Activated T-cell treated with anti-CD3 and anti-CD28 coated beads for 24 hours (primary cell): ENCODE measurements around the gene AVEN.

Experiments
- DNase-seq: peaks from one replicate; pipeline ENCODE4 v3.0.0-alpha.2; 2020; ENCODE audit warnings: low read depth

The AVEN gene

DNA sequence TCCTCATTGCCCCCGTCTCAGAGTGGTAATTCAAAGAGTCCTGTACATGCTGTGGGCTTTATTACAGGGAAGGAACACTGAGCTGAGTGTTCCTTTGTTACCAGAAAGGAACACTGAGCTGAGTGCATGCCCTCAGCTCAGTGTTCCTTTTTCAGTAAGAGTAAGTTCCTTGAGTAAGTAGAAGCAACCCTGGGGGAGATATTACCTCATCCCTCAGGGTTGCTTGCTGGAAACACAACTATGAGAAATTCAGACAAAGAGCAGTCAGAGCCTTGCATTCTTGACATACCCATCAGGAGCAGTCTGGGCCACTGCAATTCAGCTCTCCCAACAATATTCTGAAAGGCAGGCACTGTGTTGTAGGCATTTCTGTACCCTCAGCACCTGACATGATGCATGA, 53.7 kb downstream of the AVEN start:
- DNase-seq = no peak

DNA sequence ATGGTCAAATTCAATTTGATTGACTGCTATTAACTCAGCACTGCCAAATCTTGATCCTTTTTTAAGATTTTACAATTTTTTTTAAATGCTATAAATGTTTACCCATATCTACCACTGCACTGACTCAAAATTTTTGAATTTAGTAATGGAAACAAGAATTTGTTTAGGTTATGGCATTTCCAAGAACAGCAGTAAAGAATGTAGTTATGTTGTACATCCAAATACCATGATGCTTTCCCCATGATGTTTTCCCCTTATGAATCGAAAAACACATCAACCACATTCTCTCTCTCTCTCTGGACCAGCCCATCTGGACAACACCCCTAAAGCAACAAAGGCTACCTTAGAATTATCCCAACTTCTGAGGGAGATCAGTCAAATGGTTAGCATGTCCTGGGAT, 56.5 kb downstream of the AVEN start:
- DNase-seq = no peak

- no peak for DNase-seq
Measured at GRCh38 chr15:33980159-33980558, 58.8 kb downstream of the AVEN start.

DNA sequence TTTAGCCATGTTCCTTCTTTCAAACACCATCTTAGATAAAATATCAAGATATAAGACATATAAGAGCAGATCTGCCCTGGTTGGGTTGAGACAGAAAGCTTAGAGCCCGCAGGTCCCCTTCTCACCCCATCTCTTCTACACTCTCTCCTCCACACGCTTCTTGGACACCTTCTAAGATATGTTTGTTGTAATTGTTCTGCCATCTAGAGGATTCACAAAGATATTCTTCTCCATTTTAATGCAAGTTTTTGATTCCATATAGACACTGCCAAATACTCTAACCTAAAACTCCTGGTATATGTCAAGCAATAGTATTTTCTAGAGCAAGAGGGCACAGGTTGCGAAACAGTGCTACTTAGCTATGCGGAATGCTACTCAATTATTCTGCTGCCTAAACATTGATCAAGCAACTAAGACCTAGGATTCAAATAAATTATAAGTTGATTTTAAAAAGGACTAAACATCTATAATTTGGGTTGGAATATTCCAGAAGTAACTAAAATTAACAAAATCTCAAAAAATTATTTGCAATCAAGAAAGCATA, 63.9 kb downstream of the AVEN start:
- no peak for DNase-seq

GRCh38 chr15:33971811-33972210, 67.2 kb downstream of the AVEN start:
- DNase-seq = no peak

GRCh38 chr15:33968821-33969220, 70.2 kb downstream of the AVEN start:
- DNase-seq = no peak

GRCh38 chr15:33968224-33968623, 70.8 kb downstream of the AVEN start, which contains the start of gene CHRM5:
Gene CHRM5 (plus strand): TSS chr15:33968497. CDS start chr15:34062718, 94,221 bp downstream.
- DNase-seq = no peak

DNA sequence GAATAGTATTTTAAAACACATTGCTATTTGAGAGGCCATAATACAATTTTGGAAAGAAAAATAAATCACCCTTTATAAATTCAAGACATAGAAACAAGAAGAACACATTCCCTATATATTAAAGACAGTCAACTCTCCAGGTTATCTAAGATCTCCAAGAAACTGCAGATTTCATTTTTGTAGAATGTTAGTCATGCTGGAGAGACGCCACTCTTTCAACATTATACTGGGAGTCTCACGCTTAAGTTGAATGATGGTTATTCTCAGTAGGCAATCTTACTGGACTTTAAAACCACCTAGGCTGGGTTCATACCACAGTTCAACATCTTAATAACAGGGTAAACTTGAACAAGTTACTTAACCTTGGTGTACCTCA, 74.4 kb downstream of the AVEN start:
- no peak for DNase-seq

DNA sequence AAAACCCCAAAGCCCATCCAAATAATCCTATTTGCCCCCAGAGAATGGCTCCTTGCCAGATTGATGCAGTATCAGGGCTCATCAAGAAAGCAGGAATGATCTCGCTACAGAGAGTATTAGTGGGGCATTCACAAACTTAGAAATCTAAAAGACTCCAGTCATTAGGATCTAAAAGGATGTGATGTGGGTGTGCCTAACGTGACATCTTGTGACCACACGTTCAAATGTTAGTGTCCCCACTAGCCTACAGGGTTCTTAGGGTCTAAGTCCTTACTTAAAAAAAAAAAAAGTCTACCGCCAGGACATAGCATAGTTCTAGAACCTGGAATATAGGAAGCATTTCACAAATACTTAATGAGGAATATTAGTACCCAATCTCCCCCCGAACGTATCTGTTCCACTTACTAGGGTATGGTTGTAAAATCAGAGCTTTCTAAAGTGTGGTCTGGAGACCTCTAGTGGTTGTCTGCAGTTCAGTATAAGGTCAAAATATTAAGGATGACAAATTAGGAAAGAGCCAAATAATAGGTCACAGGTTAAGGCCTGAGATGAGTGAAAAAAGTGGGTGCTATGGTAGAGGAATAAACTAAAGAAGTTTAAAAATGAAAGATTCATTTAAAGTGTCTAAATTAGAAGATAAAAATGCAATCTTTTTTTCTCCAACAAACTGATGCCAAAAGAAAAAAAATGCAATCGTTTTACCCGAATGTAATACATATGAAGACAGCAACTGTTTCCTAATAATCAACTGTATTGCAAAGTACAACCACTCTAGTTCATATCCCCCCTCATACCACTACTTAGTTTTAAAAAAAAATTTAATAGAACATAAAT, 75.0 kb downstream of the AVEN start:
- no peak for DNase-seq

GRCh38 chr15:33960549-33960935, 78.5 kb downstream of the AVEN start:
- no peak for DNase-seq

DNA sequence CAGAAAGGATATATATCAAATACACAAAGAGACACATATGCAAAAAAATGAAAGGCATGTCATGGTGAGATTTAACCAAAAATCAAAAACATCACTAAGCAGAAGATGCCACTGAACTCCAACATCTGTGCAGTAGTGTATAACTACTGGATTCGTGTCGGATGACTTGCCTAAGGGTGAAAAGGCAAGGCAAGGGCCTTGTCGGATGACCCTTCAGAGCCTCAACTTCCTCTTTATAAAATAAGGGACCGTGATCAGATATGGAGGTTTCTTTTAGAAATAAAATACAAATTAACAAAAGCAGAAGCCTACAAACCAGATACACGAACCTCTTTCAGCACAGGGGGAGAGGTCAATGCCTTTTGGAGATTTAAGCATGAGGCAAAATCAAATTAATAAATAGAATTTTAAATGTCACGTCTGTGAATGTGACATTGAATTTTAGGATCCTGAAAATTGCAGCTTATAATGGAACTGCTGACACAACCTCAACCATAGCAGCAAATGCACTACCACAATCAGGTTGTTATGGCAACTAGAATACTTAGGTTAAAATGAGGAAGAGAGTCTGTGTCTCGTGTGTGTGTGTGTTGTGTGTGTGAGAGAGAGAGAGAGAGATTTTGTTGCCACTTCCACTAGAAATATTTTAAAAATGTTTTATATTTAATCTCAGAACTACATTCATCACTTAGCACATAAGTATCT, 79.0 kb downstream of the AVEN start:
- no peak for DNase-seq

GRCh38 chr15:33956397-33956796, 82.6 kb downstream of the AVEN start:
- DNase-seq = no peak

DNA sequence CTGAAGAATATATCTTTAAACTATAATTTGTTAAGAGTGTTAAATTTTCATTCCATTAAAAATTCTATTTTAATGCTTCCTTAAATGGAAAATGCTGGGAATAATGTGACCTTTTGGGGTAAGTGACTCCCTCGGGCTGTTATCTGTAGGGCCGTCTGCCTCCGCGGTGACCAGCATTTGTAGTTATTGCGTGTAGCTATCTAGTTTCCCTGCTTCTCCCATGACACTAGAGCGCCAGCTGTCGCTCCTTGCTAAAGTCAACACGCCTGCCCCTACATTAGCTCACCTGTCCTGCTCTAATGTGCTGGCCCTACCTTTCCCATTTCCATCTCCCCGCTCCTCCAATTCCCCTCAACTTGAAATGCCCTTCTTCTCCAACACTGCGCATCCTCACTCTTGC, 83.1 kb downstream of the AVEN start:
- no peak for DNase-seq

- no peak for DNase-seq
Measured at GRCh38 chr15:33946152-33946551, 92.9 kb downstream of the AVEN start.

- DNase-seq = no peak
Measured at GRCh38 chr15:33941279-33942063, 97.5 kb downstream of the AVEN start.

GRCh38 chr15:33934921-33935320, 104.1 kb downstream of the AVEN start:
- DNase-seq = no peak

GRCh38 chr15:33934396-33934795, 104.6 kb downstream of the AVEN start:
- no peak for DNase-seq

DNA sequence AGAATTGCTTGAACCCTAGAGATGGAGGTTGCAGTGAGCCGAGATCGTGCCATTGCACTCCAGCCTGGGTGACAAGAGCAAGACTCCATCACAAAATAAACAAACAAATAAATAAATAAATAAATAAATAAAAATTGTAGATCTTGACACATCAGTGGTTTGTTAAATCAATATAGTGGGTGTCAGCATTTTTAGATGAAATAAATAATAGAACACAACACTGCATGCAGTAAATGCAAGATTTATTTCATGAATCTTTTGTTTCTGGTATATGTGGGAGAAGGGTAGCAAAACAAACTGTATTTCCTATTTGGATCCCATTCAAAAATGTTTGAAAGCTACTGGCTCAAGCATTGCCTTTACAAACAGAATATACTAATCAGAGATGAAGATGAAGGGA, 106.3 kb downstream of the AVEN start:
- no peak for DNase-seq

DNA sequence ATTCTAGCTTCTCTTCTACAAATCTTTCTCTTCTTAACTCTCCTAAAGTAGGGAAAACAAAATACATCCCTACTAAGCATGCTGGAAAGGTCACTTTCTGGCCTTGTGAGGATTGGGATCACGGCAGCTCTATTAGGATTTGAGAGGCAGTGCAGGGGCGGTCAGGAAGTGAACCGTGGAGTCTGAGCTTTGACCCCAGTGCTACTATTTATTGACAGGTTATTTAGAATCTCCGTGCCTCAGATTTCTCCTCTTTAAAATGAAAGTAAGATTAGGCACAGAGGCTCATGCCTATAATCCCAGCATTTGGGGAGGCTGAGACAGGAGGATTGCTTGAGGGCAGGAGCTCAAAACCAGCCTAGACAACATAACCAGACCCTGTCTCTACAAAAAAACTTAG, 112.7 kb downstream of the AVEN start:
- no peak for DNase-seq

DNA sequence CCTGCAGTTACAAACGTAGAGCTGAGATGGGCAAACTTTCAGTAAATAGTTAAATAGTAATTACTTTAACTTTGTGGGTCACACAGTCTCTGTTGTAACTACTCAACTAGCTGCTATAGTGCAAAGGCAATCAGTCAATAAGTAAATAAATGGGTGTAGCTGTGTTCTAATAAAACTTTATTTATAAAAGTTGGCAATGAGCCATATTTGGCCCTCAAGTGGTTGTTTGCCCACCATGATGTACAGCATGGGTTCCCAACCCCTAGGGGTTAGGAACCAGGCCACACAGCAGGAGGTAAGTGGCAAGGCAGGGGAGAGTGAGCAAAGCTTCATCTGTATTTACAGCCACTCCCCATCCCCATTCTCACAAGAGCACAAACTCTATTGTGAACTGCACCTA, 115.6 kb downstream of the AVEN start:
- DNase-seq = no peak

DNA sequence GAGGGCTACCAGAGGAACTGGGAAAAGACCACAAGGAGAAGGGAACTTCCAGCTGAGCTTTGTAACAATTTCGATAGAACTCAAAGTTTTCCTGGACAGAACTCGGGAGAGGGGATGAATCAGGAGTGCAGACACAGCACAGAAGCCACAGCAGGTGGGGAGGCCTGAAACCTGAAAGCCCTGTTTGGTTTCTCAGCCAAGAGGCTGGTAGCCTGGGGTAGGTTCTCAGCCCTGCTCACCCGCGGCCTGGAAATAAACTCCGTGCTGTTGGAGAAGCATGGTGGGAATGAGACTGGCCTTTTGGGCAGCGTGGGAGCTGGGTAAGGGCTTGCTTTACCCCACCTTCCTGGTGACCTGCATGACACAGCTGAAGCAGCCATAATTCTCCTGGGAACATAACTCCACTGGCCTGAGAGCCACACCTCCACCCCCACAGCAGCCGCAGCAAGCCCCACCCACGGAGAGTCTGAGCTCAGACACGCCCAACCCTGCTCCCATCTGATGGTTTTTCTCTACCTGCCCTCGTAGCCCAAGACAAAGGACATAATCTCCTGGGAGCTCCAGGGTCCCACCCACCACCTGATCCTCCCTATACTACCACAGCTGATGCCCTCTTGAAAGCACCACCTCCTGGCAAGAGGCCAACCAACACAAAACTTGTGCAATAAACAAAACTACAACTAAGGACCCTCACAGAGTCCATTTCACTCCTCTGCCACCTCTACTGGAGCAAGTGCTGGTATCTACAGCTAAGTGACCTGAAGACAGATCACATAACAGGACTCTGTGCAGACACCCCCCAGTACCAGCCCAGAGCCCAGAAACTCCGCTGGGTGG, 123.2 kb downstream of the AVEN start:
- DNase-seq = no peak

GRCh38 chr15:33913459-33913858, 125.5 kb downstream of the AVEN start:
- DNase-seq = no peak
